ENCODE data around the gene FIBP. TPM values are rescaled to one million over a fixed set of nuclear protein-coding genes. Genes with fewer than 3 reads are reported as not detected.

The FIBP gene
- total RNA-seq, 2 donors from 2014 or later: 81.0 to 92.0 TPM

DNA sequence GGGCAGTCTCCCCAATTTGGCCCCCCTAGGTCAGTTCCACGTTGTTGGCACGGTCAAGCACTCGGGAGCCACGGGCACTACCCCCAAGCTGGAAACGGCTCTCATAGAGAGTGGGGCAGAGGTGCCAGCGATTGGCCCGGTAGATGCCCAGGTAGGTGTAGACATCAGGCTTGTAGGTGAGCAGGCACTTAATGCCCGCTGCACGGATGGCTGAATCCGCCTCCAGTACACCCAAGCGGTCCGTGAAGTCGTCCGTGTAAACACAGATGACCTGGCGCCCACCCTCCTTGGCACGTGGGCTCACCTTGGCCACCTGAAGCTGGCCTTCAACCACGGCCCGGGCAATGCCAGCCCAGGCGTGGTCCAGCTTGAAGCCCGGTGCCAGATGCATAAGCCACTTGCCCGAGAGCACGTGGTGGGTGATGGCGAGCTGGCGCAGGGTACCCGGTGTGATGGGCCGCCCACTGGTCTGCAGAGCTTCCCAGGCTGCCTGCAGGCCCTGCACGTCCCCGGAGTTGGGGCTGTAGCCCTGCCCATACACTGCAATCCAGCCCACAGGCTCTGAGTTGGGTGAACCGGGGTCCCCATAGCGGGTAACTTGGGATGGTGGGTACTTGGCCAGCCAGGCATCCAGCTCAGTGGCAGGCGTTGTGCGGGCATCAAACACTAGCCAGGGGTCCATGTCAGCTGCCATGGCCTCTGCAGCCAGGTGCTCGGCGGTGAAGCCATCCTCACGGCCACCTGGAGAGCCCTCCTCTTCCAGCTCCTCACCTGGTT, 29.4 kb upstream of the FIBP start:
- peaks cover 9% of the 10 kb centered on the region for H3K36me3 Mint-ChIP-seq (ENCODE audit: low read depth)
- H3K27ac Mint-ChIP-seq: peak overlapping the region; percentile 84
- H3K36me3 ChIP-seq (ENCODE audit: control insufficient read depth, insufficient read depth, low read length): peaks cover 12% of the 10 kb centered on the region
- WGBS, 2 experiments (ENCODE audit: insufficient coverage in 1 of 2, insufficient read length in 1 of 2): 90 to 95% methylated on average over 15 to 35 of the region's 35 CpGs
- H3K9ac ChIP-seq (ENCODE audit: extremely low read depth, low read length, poor library complexity, severe bottlenecking): peak overlapping the region; percentile 87
- H3K4me3 Mint-ChIP-seq: peak overlapping the region; percentile 79
- H3K9me3 ChIP-seq (ENCODE audit: control insufficient read depth, low read length): no peaks in the 10 kb centered on the region
- no peaks in the 10 kb centered on the region for H3K9me3 Mint-ChIP-seq
- H3K4me3 ChIP-seq (ENCODE audit: low read length): peak overlapping the region; percentile 97
- no peaks in the 10 kb centered on the region for H3K27me3 ChIP-seq (ENCODE audit: control insufficient read depth, insufficient read depth, low read length, poor library complexity, severe bottlenecking)
- H3K4me1 ChIP-seq (ENCODE audit: control insufficient read depth, insufficient read depth, low read length): peaks cover 7% of the 10 kb centered on the region
- H3K27ac ChIP-seq (ENCODE audit: low read depth, low read length): no peak overlapping the region
- no peak for TF ChIP-seq CTCF (conservative IDR thresholded peaks at IDR 0.05)
- peak; percentile 46 for DNase-seq
- H3K27me3 Mint-ChIP-seq (ENCODE audit: insufficient read depth): peaks cover 4% of the 10 kb centered on the region
- H3K4me1 Mint-ChIP-seq: no peaks in the 10 kb centered on the region

DNA sequence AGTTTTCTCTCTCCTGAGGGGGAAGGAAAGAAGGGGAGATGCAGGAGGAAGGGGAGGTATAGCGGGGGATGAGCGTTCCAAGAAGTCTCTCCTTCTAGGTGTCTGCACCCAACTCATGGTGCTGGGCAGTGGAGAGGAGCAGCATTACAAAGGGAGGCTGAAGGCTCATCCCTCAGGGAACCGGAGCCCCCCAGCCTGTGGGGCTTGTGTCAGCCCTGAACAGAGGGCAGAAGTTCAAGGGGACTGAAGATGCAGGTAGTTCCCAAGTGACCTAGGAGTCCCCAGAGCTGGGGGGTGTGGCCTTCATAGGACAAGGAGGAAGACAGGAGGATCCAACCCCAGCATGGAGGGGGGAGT, 28.8 kb upstream of the FIBP start:
- Histone ChIP-seq H3K27ac (ENCODE audit: low read depth, low read length) (no peak overlapping the region), H3K4me3 (ENCODE audit: low read length) (no peak overlapping the region), H3K27me3 (ENCODE audit: control insufficient read depth, insufficient read depth, low read length, poor library complexity, severe bottlenecking) (no peaks in the 10 kb centered on the region), H3K9ac (ENCODE audit: extremely low read depth, low read length, poor library complexity, severe bottlenecking) (no peak overlapping the region), H3K4me1 (ENCODE audit: control insufficient read depth, insufficient read depth, low read length) (peaks cover 7% of the 10 kb centered on the region), H3K9me3 (ENCODE audit: control insufficient read depth, low read length) (no peaks in the 10 kb centered on the region), H3K36me3 (ENCODE audit: control insufficient read depth, insufficient read depth, low read length) (peaks cover 8% of the 10 kb centered on the region)
- Mint-ChIP-seq H3K4me1 (no peaks in the 10 kb centered on the region), H3K36me3 (ENCODE audit: low read depth) (peaks cover 4% of the 10 kb centered on the region), H3K4me3 (peak overlapping the region; percentile 79), H3K9me3 (no peaks in the 10 kb centered on the region), H3K27me3 (ENCODE audit: insufficient read depth) (peaks cover 4% of the 10 kb centered on the region), H3K27ac (no peak overlapping the region)
- DNase-seq: peak; percentile 45
- TF ChIP-seq CTCF (conservative IDR thresholded peaks at IDR 0.05): no peak
- WGBS, 2 experiments (ENCODE audit: insufficient coverage in 1 of 2, insufficient read length in 1 of 2): 83 to 94% methylated on average over 1 to 3 of the region's 3 CpGs

GRCh38 chr11:65916391-65916790, 28.1 kb upstream of the FIBP start:
- Histone ChIP-seq H3K27me3 (ENCODE audit: control insufficient read depth, insufficient read depth, low read length, poor library complexity, severe bottlenecking) (no peaks in the 10 kb centered on the region), H3K9me3 (ENCODE audit: control insufficient read depth, low read length) (no peaks in the 10 kb centered on the region), H3K36me3 (ENCODE audit: control insufficient read depth, insufficient read depth, low read length) (peaks cover 8% of the 10 kb centered on the region), H3K4me3 (ENCODE audit: low read length) (no peak overlapping the region), H3K4me1 (ENCODE audit: control insufficient read depth, insufficient read depth, low read length) (peaks cover 7% of the 10 kb centered on the region), H3K9ac (ENCODE audit: extremely low read depth, low read length, poor library complexity, severe bottlenecking) (no peak overlapping the region), H3K27ac (ENCODE audit: low read depth, low read length) (no peak overlapping the region)
- no peak for TF ChIP-seq CTCF (conservative IDR thresholded peaks at IDR 0.05)
- no peaks in the 10 kb centered on the region for H3K36me3 Mint-ChIP-seq (ENCODE audit: low read depth)
- peaks cover 4% of the 10 kb centered on the region for H3K27me3 Mint-ChIP-seq (ENCODE audit: insufficient read depth)
- H3K4me1 Mint-ChIP-seq: peaks cover 5% of the 10 kb centered on the region
- 90 to 95% methylated on average over 6 to 7 of the region's 7 CpGs for WGBS, 2 experiments (ENCODE audit: insufficient coverage in 1 of 2, insufficient read length in 1 of 2)
- H3K9me3 Mint-ChIP-seq: no peaks in the 10 kb centered on the region
- H3K27ac Mint-ChIP-seq: no peak overlapping the region
- peak overlapping the region; percentile 79 for H3K4me3 Mint-ChIP-seq
- peak; percentile 39 for DNase-seq
